ENCODE data around the gene ADCY9. TPM values are rescaled to one million over a fixed set of nuclear protein-coding genes. Genes with fewer than 3 reads are reported as not detected.

The ADCY9 gene
- polyA plus RNA-seq, 1 donor (not counting 4 experiments of a cell fraction or from before 2014, with no cell fraction given) = 3.0 TPM

- H3K4me2 ChIP-seq (ENCODE audit: control insufficient read depth, extremely low read depth, insufficient read depth, low read depth, low read length) = no peak overlapping the region
- peaks cover 2% of the 10 kb centered on the region for H4K20me1 ChIP-seq (ENCODE audit: control insufficient read depth, extremely low read depth, insufficient read depth, low read length)
- DNase-seq (ENCODE audit: low read depth, low spot score) = no peak
- no peak overlapping the region for H3K9ac ChIP-seq (ENCODE audit: control insufficient read depth, extremely low read depth, insufficient read depth, low read length)
- dilution Hi-C loops (cut with MboI; ENCODE audit: extremely low pct_ligation_motif_present, low sequenced_read_pairs) = no loop called here
- TF ChIP-seq CTCF (optimal IDR thresholded peaks at IDR 0.05 in 1 of 3, IDR thresholded peaks at IDR 0.05 in 1 of 3, conservative IDR thresholded peaks at IDR 0.05 in 1 of 3; ENCODE audit: extremely low read depth in 1 of 3, insufficient read depth in 2 of 3, low read length in 3 of 3) (no peak), EZH2 (IDR thresholded peaks at IDR 0.05; ENCODE audit: low read length) (no peak)
- peaks cover 4% of the 10 kb centered on the region for H3K4me1 ChIP-seq (ENCODE audit: control insufficient read depth, extremely low read depth, insufficient read depth, low read length)
- no peak for FAIRE-seq
- H3K36me3 ChIP-seq (ENCODE audit: control insufficient read depth in 2 of 2, extremely low read depth in 1 of 2, insufficient read depth in 2 of 2, low read length in 2 of 2) = no peaks in the 10 kb centered on the region
- H3K79me2 ChIP-seq (ENCODE audit: control insufficient read depth, insufficient read depth, low read length) = no peaks in the 10 kb centered on the region
- no peaks in the 10 kb centered on the region for H3K9me3 ChIP-seq (ENCODE audit: control insufficient read depth, low read depth, low read length)
- H3K27me3 ChIP-seq (ENCODE audit: control insufficient read depth, extremely low read depth, insufficient read depth, low read length) = no peaks in the 10 kb centered on the region
- H3K9me1 ChIP-seq (ENCODE audit: control insufficient read depth, extremely low read depth, insufficient read depth, low read length) = no peaks in the 10 kb centered on the region
- H3K27ac ChIP-seq (ENCODE audit: control insufficient read depth, insufficient read depth, low read length) = no peak overlapping the region
- H2AFZ ChIP-seq (ENCODE audit: control insufficient read depth, low read length) = no peak overlapping the region
- H3K4me3 ChIP-seq (ENCODE audit: control insufficient read depth in 2 of 3, extremely low read depth in 1 of 3, insufficient read depth in 2 of 3, low read depth in 1 of 3, low read length in 3 of 3) = no peak overlapping the region
Measured at GRCh38 chr16:4017807-4018206, 98.4 kb downstream of the ADCY9 start.

DNA sequence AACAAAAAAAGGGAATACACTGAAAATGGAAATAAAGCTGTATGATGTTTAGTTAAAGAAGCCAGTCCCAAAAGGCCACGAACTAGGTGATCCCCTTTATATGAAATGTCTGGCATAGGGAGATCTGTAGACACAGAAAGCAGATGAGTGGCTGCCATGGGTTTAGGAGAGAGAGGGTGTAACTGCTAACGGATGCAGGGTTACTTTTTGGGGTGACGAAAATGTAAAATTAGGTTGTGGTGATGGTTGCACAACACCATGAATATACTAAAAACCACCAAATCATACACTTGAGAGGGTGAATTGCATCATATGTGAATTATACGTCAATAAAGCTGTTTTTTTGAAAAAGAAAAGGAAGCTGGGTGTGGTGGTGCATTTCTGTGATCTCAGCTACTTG is 99.6 kb downstream of the ADCY9 start:
- FAIRE-seq (no peak), DNase-seq (ENCODE audit: low read depth, low spot score) (no peak)
- dilution Hi-C loops (cut with MboI; ENCODE audit: extremely low pct_ligation_motif_present, low sequenced_read_pairs) = no loop called here
- Histone ChIP-seq H3K27ac (ENCODE audit: control insufficient read depth, insufficient read depth, low read length) (no peak overlapping the region), H3K4me2 (ENCODE audit: control insufficient read depth, extremely low read depth, insufficient read depth, low read depth, low read length) (no peak overlapping the region), H3K9ac (ENCODE audit: control insufficient read depth, extremely low read depth, insufficient read depth, low read length) (no peak overlapping the region), H3K9me3 (ENCODE audit: control insufficient read depth, low read depth, low read length) (no peaks in the 10 kb centered on the region), H3K36me3 (ENCODE audit: control insufficient read depth in 2 of 2, extremely low read depth in 1 of 2, insufficient read depth in 2 of 2, low read length in 2 of 2) (no peaks in the 10 kb centered on the region), H3K4me1 (ENCODE audit: control insufficient read depth, extremely low read depth, insufficient read depth, low read length) (peaks cover 4% of the 10 kb centered on the region), H3K9me1 (ENCODE audit: control insufficient read depth, extremely low read depth, insufficient read depth, low read length) (no peaks in the 10 kb centered on the region), H4K20me1 (ENCODE audit: control insufficient read depth, extremely low read depth, insufficient read depth, low read length) (peaks cover 2% of the 10 kb centered on the region), H3K27me3 (ENCODE audit: control insufficient read depth, extremely low read depth, insufficient read depth, low read length) (no peaks in the 10 kb centered on the region), H3K4me3 (ENCODE audit: control insufficient read depth in 2 of 3, extremely low read depth in 1 of 3, insufficient read depth in 2 of 3, low read depth in 1 of 3, low read length in 3 of 3) (no peak overlapping the region), H2AFZ (ENCODE audit: control insufficient read depth, low read length) (no peak overlapping the region), H3K79me2 (ENCODE audit: control insufficient read depth, insufficient read depth, low read length) (no peaks in the 10 kb centered on the region)
- TF ChIP-seq EZH2 (IDR thresholded peaks at IDR 0.05; ENCODE audit: low read length) = no peak
- no peak for TF ChIP-seq CTCF (optimal IDR thresholded peaks at IDR 0.05 in 1 of 3, IDR thresholded peaks at IDR 0.05 in 1 of 3, conservative IDR thresholded peaks at IDR 0.05 in 1 of 3; ENCODE audit: extremely low read depth in 1 of 3, insufficient read depth in 2 of 3, low read length in 3 of 3)
